ENCODE results near the gene ARHGEF25.
"Not testable (repeated sequence)": the region's sequence is repeated elsewhere in the genome, so short reads cannot be mapped to it uniquely, and the experiment has no call there.

DNA sequence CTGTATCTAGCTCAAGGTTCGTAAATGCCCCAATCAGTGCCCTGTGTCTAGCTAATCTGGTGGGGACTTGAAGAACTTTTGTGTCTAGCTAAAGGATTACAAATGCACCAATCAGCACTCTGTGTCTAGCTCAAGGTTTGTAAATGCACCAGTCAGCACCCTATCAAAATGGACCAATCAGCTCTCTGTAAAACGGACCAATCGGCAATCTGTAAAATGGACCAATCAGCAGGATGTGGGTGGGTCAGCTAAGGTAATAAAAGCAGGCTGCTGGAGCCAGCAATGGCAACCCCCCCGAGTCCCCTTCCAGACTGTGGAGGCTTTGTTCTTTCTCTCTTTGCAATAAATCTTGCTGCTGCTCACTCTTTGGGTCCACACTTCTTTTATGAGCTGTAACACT lies 45.2 kb downstream of the ARHGEF25 start:
- not testable (repeated sequence) for TF ChIP-seq FOXP2 (optimal IDR thresholded peaks at IDR 0.05; ENCODE audit: control extremely low read depth, extremely low read length, insufficient read depth); EZH2 (IDR thresholded peaks at IDR 0.05); POLR2AphosphoS5 (IDR thresholded peaks at IDR 0.05; ENCODE audit: borderline replicate concordance, low read depth, low read length)
